GM21390 (cell line): ENCODE data around the gene METTL24.

Source experiments
- ATAC-seq: cut with Tn5 transposase; IDR thresholded peaks from one replicate; pipeline ENCODE4 v1.9.1; 2021; ENCODE audit not compliant: unreplicated experiment

METTL24 gene

GRCh38 chr6:110357664-110358552 lies at the start of gene METTL24:
TSS of gene METTL24 (minus strand) at chr6:110358349. CDS start at chr6:110358272, 77 bp downstream.
- no peak for ATAC-seq

GRCh38 chr6:110404607-110405006 lies 46.5 kb upstream of the METTL24 start:
- ATAC-seq: no peak

GRCh38 chr6:110401585-110402176 lies 43.5 kb upstream of the METTL24 start:
- no peak for ATAC-seq

GRCh38 chr6:110400208-110400607 lies 42.1 kb upstream of the METTL24 start:
- no peak for ATAC-seq

GRCh38 chr6:110399219-110400071 lies 41.3 kb upstream of the METTL24 start:
- ATAC-seq: no peak

- no peak for ATAC-seq
Measured at GRCh38 chr6:110398778-110399177, 40.6 kb upstream of the METTL24 start.

- ATAC-seq: no peak
Measured at GRCh38 chr6:110395221-110395620, 37.1 kb upstream of the METTL24 start.

GRCh38 chr6:110394409-110394808 lies 36.3 kb upstream of the METTL24 start:
- ATAC-seq: no peak

- no peak for ATAC-seq
Measured at GRCh38 chr6:110392727-110393126, 34.6 kb upstream of the METTL24 start.

GRCh38 chr6:110390404-110390803 lies 32.3 kb upstream of the METTL24 start:
- ATAC-seq: no peak

GRCh38 chr6:110389689-110390382 lies 31.7 kb upstream of the METTL24 start:
- no peak for ATAC-seq

- no peak for ATAC-seq
Measured at GRCh38 chr6:110387986-110388385, 29.8 kb upstream of the METTL24 start.

- ATAC-seq: no peak
Measured at GRCh38 chr6:110385458-110385863, 27.3 kb upstream of the METTL24 start.

GRCh38 chr6:110378552-110378951 lies 20.4 kb upstream of the METTL24 start:
- ATAC-seq: no peak

GRCh38 chr6:110369066-110369465 lies 10.9 kb upstream of the METTL24 start:
- no peak for ATAC-seq

- no peak for ATAC-seq
Measured at GRCh38 chr6:110368284-110368683, 10.1 kb upstream of the METTL24 start.

- no peak for ATAC-seq
Measured at GRCh38 chr6:110367825-110368224, 9.7 kb upstream of the METTL24 start.

GRCh38 chr6:110366975-110367374 lies 8.8 kb upstream of the METTL24 start:
- no peak for ATAC-seq

- ATAC-seq: no peak
Measured at GRCh38 chr6:110366256-110366655, 8.1 kb upstream of the METTL24 start.

- ATAC-seq: no peak
Measured at GRCh38 chr6:110364364-110365105, 6.4 kb upstream of the METTL24 start.
